GM12801 (cell line): ENCODE results near the gene NRIP1.

Experiments
- CTCF ChIP-seq: IDR thresholded peaks from one replicate; pipeline ENCODE4 v1.5.1; 2011; ENCODE audit warnings: control low read depth; ENCODE audit not compliant: insufficient read length; ENCODE audit errors: extremely low read depth

Gene NRIP1

GRCh38 chr21:14923468-14923867, 141.3 kb downstream of the NRIP1 start:
- no peak for TF ChIP-seq CTCF

- no peak for TF ChIP-seq CTCF
Observed at GRCh38 chr21:14922980-14923379, 141.8 kb downstream of the NRIP1 start.

- no peak for TF ChIP-seq CTCF
Observed at GRCh38 chr21:14918527-14918926, 146.3 kb downstream of the NRIP1 start.

GRCh38 chr21:14917762-14918161, 147.0 kb downstream of the NRIP1 start:
- TF ChIP-seq CTCF = no peak

GRCh38 chr21:14916676-14917141, 148.1 kb downstream of the NRIP1 start:
- TF ChIP-seq CTCF = no peak

- TF ChIP-seq CTCF = no peak
Observed at GRCh38 chr21:14913638-14914037, 151.2 kb downstream of the NRIP1 start.

- no peak for TF ChIP-seq CTCF
Observed at GRCh38 chr21:14911351-14911750, 153.4 kb downstream of the NRIP1 start.
